Cerebellar cortex (tissue), 1 donor: ENCODE measurements around the gene CD101.

Source experiments
- DNase-seq: peaks from one replicate; pipeline ENCODE4 v3.0.0-alpha.2; 2015; ENCODE audit warnings: low spot score

The CD101 gene

GRCh38 chr1:117054068-117054467 lies 52.5 kb downstream of the CD101 start:
- no peak for DNase-seq

- DNase-seq: no peak
Observed at GRCh38 chr1:117058810-117059209, 57.2 kb downstream of the CD101 start.

GRCh38 chr1:117059334-117059677 lies 57.7 kb downstream of the CD101 start:
- DNase-seq: no peak

GRCh38 chr1:117059678-117060440 lies 58.3 kb downstream of the CD101 start, which contains the start of gene TTF2:
TTF2 (plus strand) TSS chr1:117060326; CDS start chr1:117060347, 21 bp downstream.
- peak; percentile 99 for DNase-seq

GRCh38 chr1:117060441-117061317 lies 59.1 kb downstream of the CD101 start:
- peak; percentile 51 for DNase-seq

GRCh38 chr1:117061986-117062415 lies 60.4 kb downstream of the CD101 start:
- no peak for DNase-seq

- DNase-seq: no peak
Observed at GRCh38 chr1:117066367-117066766, 64.8 kb downstream of the CD101 start.

- DNase-seq: peak; percentile 61
Observed at GRCh38 chr1:117067533-117068370, 66.2 kb downstream of the CD101 start.

GRCh38 chr1:117068580-117068979 lies 67.0 kb downstream of the CD101 start:
- DNase-seq: no peak

- no peak for DNase-seq
Observed at GRCh38 chr1:117069220-117069844, 67.8 kb downstream of the CD101 start.

- DNase-seq: no peak
Observed at GRCh38 chr1:117070124-117070523, 68.6 kb downstream of the CD101 start.

GRCh38 chr1:117076648-117077047 lies 75.1 kb downstream of the CD101 start:
- no peak for DNase-seq

- DNase-seq: no peak
Observed at GRCh38 chr1:117077267-117077666, 75.7 kb downstream of the CD101 start.

GRCh38 chr1:117079737-117080136 lies 78.2 kb downstream of the CD101 start:
- DNase-seq: no peak

- no peak for DNase-seq
Observed at GRCh38 chr1:117084231-117084630, 82.7 kb downstream of the CD101 start.
